GM06990 (cell line): Measurements from ENCODE around the gene ARID5B.
"Not testable (repeated sequence)": the region's sequence is repeated elsewhere in the genome, so short reads cannot be mapped to it uniquely, and the experiment has no call there.

Experiments used
- DNase-seq: peaks from one replicate; pipeline ENCODE4 v3.0.0-alpha.2; 2011; ENCODE audit not compliant: insufficient read length; ENCODE audit errors: extremely low read depth
- H3K27me3 ChIP-seq: replicated peaks from 2 replicates; pipeline ENCODE4 v1.6.0; 2011; ENCODE audit warnings: low read length; ENCODE audit not compliant: control insufficient read depth, insufficient read depth
- H3K36me3 ChIP-seq: 2 replicates; pipeline ENCODE4 v1.5.1; 2011; ENCODE audit warnings: low read length; ENCODE audit not compliant: control insufficient read depth, insufficient read depth
- H3K4me3 ChIP-seq: replicated peaks from 2 replicates; pipeline ENCODE4 v1.5.1; 2011; ENCODE audit warnings: low read depth, mild to moderate bottlenecking, control low read depth, low read length
- TF ChIP-seq, protein P1 (sequence below): IDR thresholded peaks from 2 replicates; pipeline ENCODE4 v1.5.1; 2011; ENCODE audit warnings: low read length, control low read depth, mild to moderate bottlenecking, inconsistent platforms; ENCODE audit not compliant: insufficient read depth, poor library complexity, severe bottlenecking

The ARID5B gene

DNA sequence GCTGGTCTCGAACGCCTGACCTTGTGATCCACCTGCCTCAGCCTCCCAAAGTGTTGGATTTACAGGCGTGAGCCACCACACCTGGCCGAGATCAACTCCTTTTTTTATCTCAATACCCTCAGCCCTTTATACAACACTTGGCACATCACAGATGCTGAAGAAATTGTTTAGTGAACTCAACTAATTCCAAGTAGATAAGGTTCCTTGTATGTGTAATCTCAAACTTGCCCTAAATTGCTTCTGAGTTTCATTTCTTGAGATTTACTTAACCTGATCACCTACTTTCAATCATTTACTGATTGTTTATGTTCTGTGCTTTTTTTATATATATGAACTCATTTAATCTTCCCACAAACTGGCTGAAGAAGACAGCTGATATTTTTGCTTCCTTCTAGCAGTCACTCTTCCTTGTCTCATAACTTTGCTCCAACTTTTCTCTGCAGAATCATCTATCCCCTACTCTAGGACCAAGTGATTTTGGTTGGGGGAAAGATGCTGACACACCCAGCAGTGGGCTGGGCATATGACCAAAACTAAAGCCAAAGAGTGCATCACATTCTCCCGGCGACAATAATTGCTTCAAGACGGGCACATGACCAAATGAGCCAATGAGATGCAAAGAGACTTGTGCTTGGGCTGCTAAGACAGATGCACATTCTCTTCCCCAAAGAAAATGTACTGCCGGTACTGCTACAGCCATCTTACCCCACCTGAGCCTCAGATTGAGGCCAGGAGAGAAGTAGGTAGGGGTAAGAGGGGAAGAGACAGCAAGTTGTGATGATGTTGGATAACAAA lies 40.3 kb upstream of the ARID5B start:
- TF ChIP-seq, protein P1, sequence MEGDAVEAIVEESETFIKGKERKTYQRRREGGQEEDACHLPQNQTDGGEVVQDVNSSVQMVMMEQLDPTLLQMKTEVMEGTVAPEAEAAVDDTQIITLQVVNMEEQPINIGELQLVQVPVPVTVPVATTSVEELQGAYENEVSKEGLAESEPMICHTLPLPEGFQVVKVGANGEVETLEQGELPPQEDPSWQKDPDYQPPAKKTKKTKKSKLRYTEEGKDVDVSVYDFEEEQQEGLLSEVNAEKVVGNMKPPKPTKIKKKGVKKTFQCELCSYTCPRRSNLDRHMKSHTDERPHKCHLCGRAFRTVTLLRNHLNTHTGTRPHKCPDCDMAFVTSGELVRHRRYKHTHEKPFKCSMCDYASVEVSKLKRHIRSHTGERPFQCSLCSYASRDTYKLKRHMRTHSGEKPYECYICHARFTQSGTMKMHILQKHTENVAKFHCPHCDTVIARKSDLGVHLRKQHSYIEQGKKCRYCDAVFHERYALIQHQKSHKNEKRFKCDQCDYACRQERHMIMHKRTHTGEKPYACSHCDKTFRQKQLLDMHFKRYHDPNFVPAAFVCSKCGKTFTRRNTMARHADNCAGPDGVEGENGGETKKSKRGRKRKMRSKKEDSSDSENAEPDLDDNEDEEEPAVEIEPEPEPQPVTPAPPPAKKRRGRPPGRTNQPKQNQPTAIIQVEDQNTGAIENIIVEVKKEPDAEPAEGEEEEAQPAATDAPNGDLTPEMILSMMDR = no peak
- H3K27me3 ChIP-seq = no peaks in the 10 kb centered on the region

DNA sequence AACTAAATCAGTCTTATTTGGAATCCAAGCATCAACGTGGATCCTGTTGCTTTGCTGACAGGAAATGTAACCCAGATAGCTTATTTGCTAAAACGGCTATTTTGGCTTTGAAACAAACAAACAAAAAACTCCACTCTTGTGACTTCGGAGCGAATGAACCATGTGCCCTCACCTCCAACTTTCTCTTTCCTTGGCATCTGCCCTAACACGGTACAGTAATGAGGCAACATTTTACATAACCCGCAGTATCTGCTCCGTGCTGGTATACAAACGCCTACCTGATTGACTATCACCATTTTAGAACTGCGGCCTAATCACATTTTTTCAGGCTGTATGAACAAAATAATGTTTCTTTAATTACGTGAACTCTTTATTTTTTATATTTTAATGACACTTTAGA lies 37.5 kb upstream of the ARID5B start:
- H3K4me3 ChIP-seq = no peak overlapping the region
- DNase-seq = no peak
- H3K36me3 ChIP-seq = no peaks in the 10 kb centered on the region
- TF ChIP-seq, protein P1 = no peak
- H3K27me3 ChIP-seq = no peaks in the 10 kb centered on the region

More for the DNA sequence above, 40.3 kb upstream of the ARID5B start:
- no peak for DNase-seq
- Histone ChIP-seq H3K4me3 (no peak overlapping the region), H3K36me3 (no peaks in the 10 kb centered on the region)

DNA sequence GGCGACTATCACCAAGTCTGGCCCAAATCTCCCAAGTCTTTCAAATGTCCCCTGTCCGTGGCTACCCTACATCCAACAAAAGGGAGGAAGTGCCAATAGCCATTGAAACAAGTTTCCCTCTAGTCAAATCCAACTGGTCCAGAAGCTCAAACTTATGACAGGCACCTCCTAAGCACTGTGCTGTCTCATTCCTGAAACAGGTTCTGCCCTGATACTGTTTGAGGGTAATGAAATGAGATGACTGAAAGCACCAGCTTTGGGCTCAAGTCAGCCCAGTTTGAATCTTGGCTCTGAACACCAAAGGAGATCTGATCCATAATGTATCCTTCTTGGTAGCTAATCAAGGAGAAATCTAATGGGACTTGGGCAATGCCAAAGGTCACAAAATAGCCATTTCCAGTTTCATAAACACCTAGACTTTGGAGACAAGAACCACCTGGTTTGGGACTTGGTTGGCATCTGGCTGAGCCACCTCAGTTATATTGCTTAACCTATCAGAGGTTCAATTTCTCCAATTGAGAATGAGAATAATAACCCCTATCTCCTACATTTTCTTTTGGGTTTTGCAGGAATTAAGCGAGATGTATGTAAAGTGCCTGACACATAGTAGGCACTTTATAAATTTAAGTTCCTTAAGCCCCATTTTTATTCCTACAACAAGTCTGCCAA lies 34.7 kb upstream of the ARID5B start:
- DNase-seq = no peak

DNA sequence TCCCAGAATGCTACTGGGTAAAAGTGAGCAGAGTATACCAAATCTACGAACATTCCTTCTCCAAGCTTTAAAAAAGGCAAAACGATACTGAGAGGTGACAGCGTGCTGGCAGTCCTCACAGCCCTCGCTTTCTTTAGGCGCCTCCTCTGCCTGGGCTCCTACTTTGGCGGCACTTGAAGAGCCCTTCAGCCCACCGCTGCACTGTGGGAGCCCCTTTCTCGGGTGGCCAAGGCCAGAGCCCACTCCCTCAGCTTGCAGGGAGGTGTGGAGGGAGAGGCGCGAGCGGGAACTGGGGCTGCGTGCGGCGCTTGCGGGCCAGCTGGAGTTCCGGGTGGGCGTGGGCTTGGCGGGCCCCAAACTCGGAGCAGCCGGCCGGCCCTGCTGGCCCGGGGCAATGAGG lies 34.1 kb upstream of the ARID5B start:
- not testable (repeated sequence) for DNase-seq, H3K27me3 ChIP-seq, H3K36me3 ChIP-seq, H3K4me3 ChIP-seq

More for the DNA sequence above, 34.7 kb upstream of the ARID5B start:
- Histone ChIP-seq H3K36me3 (no peaks in the 10 kb centered on the region), H3K27me3 (no peaks in the 10 kb centered on the region), H3K4me3 (no peak overlapping the region)
- TF ChIP-seq, protein P1 = no peak

DNA sequence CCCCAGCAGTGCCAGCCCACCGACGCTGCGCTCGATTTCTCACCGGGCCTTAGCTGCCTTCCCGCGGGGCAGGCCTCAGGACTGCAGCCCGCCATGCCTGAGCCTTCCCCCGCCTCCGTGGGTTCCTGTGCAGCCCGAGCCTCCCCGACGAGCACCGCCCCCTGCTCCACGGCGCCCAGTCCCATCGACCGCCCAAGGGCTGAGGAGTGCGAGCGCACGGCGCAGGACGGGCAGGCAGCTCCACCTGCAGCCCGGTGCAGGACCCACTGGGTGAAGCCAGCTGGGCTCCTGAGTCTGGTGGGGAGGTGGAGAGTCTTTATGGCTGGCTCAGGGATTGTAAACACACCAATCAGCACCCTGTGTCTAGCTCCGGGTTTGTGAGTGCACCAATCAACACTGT lies 33.7 kb upstream of the ARID5B start:
- H3K4me3 ChIP-seq = not testable (repeated sequence)
- DNase-seq = peak; percentile 15

DNA sequence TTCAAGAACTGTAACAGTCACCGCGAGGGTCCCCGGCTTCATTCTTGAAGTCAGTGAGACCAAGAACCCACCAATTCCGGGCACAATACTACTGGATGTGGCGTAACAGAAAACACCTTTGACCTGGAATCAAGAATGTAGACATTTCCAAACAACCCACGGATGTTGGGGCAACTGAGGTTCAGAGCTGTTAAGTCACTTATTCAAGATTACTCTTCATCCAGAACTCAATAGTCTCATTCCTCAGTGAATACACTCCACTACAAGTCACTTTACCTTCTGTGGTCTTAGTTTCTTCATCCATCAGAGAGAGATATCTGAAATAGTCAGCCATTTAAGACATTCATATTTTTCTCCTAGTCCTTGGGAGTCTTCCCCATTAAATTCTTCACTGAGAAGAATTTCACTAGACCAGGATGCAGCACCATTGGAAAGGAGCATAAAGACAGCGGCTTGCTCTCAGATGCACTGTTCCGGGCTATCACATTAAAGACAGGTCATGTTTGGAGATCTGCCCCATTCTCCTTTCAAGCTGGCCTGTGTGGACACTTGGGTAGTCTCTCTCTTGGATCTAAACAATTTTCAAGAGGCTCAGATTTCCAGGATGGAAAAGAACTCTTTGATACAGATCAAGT lies 32.3 kb upstream of the ARID5B start:
- Histone ChIP-seq H3K4me3 (no peak overlapping the region), H3K27me3 (no peaks in the 10 kb centered on the region), H3K36me3 (no peaks in the 10 kb centered on the region)
- TF ChIP-seq, protein P1 = no peak
- DNase-seq = no peak

More for the DNA sequence above, 33.7 kb upstream of the ARID5B start:
- H3K36me3 ChIP-seq, H3K27me3 ChIP-seq: not testable (repeated sequence)
